GM19324 (cell line): ENCODE measurements around the gene SIN3B.

ENCODE experiments used
- ATAC-seq: cut with Tn5 transposase; IDR thresholded peaks from one replicate; pipeline ENCODE4 v1.9.1; 2021; ENCODE audit warnings: mild to moderate bottlenecking, moderate library complexity; ENCODE audit not compliant: unreplicated experiment, low FRiP score

SIN3B gene

GRCh38 chr19:16901491-16902175 is 72.4 kb downstream of the SIN3B start:
- ATAC-seq: no peak

- no peak for ATAC-seq
Observed at GRCh38 chr19:16902545-16902944, 73.3 kb downstream of the SIN3B start.

- no peak for ATAC-seq
Observed at GRCh38 chr19:16903347-16903746, 74.1 kb downstream of the SIN3B start.

- ATAC-seq: no peak
Observed at GRCh38 chr19:16904599-16904998, 75.4 kb downstream of the SIN3B start.

- no peak for ATAC-seq
Observed at GRCh38 chr19:16908759-16909158, 79.6 kb downstream of the SIN3B start.

- ATAC-seq: no peak
Observed at GRCh38 chr19:16911046-16911445, 81.8 kb downstream of the SIN3B start.

- ATAC-seq: no peak
Observed at GRCh38 chr19:16912780-16913179, 83.6 kb downstream of the SIN3B start.

GRCh38 chr19:16914421-16914820 is 85.2 kb downstream of the SIN3B start:
- no peak for ATAC-seq

- ATAC-seq: no peak
Observed at GRCh38 chr19:16915135-16915534, 85.9 kb downstream of the SIN3B start.

GRCh38 chr19:16915734-16916133 is 86.5 kb downstream of the SIN3B start:
- ATAC-seq: no peak

GRCh38 chr19:16917401-16917800 is 88.2 kb downstream of the SIN3B start:
- ATAC-seq: no peak

GRCh38 chr19:16919496-16919895 is 90.3 kb downstream of the SIN3B start:
- ATAC-seq: no peak

GRCh38 chr19:16920816-16921529 is 91.8 kb downstream of the SIN3B start:
- no peak for ATAC-seq

- no peak for ATAC-seq
Observed at GRCh38 chr19:16921766-16922591, 92.8 kb downstream of the SIN3B start.

GRCh38 chr19:16922592-16922934 is 93.4 kb downstream of the SIN3B start:
- no peak for ATAC-seq

GRCh38 chr19:16922949-16923348 is 93.8 kb downstream of the SIN3B start:
- no peak for ATAC-seq

- no peak for ATAC-seq
Observed at GRCh38 chr19:16927883-16928282, 98.7 kb downstream of the SIN3B start.

GRCh38 chr19:16928351-16928750 is 99.2 kb downstream of the SIN3B start:
- no peak for ATAC-seq

GRCh38 chr19:16928916-16929315 is 99.7 kb downstream of the SIN3B start:
- ATAC-seq: no peak
